SK-N-SH (cell line): ENCODE data around the gene KCNF1. TPM values are rescaled to one million over a fixed set of nuclear protein-coding genes. Genes with fewer than 3 reads are reported as not detected.

Source experiments
- CTCF ChIA-PET: fragments of 300-600, 350-600 bp; formaldehyde crosslinking; extraction: SDS; loops from one replicate; lab custom pipeline; 2021; lab: Yijun Ruan, JAX
- POLR2A ChIA-PET: fragments of 350-600 bp; sonication (Branson Sonifier 250); formaldehyde crosslinking; extraction: SDS; loops from one replicate; lab custom pipeline; 2020; ENCODE audit warnings: antibody characterized with exemption, inconsistent platforms; lab: Yijun Ruan, JAX
- DNase-seq: peaks from one replicate; pipeline ENCODE4 v3.0.0; 2012
- H2AFZ ChIP-seq: fragments of 200-600 bp; sonication (generic); 2 replicates; pipeline ENCODE4 v1.8.1; 2016; ENCODE audit warnings: antibody characterized with exemption, mild to moderate bottlenecking, low read depth
- H3F3A ChIP-seq: fragments of 200-600 bp; sonication (generic); replicated peaks from 2 replicates; pipeline ENCODE3; 2016; ENCODE audit warnings: antibody characterized with exemption, mild to moderate bottlenecking; ENCODE audit not compliant: insufficient read depth
- H3K27ac ChIP-seq, 2 experiments: fragments of 200-500 bp in 1 of 2; fragments of 200-600 bp in 1 of 2; sonication (Bioruptor generic) in 1 of 2; sonication (generic), shearing (Covaris generic) in 1 of 2; 2 replicates each; pipeline versions ENCODE4 v1.5.1 to v1.6.1; 2014 to 2016; ENCODE audit warnings: low read depth in 2 of 2, inconsistent platforms in 1 of 2, low read length in 1 of 2, mild to moderate bottlenecking in 1 of 2, mixed read lengths in 1 of 2
- H3K27me3 ChIP-seq: fragments of 200-600 bp; sonication (generic), shearing (Covaris generic); 2 replicates; pipeline ENCODE4 v1.6.1; 2016; ENCODE audit warnings: mixed run types; ENCODE audit not compliant: insufficient read depth
- H3K36me3 ChIP-seq, 2 experiments: fragments of 200-500 bp in 1 of 2; fragments of 200-600 bp in 1 of 2; sonication (Bioruptor generic) in 1 of 2; sonication (generic) in 1 of 2; replicated peaks in 1 of 2; 2 replicates each; pipeline versions ENCODE3 to v1.5.1; 2014 to 2016; ENCODE audit warnings: low read length in 1 of 2, mild to moderate bottlenecking in 1 of 2; ENCODE audit not compliant: insufficient read depth in 2 of 2, control insufficient read depth in 1 of 2
- H3K4me1 ChIP-seq, 2 experiments: fragments of 200-500 bp in 1 of 2; fragments of 200-600 bp in 1 of 2; sonication (Bioruptor generic) in 1 of 2; sonication (generic), shearing (Covaris generic) in 1 of 2; 2 replicates each; pipeline versions ENCODE4 v1.5.1 to v1.6.1; 2014 to 2016; ENCODE audit warnings: low read depth in 1 of 2, low read length in 1 of 2, mixed run types in 1 of 2; ENCODE audit not compliant: insufficient read depth in 2 of 2, control insufficient read depth in 1 of 2
- H3K4me2 ChIP-seq: fragments of 200-600 bp; sonication (generic), shearing (Covaris generic); 2 replicates; pipeline ENCODE4 v1.6.1; 2017; ENCODE audit warnings: mixed run types
- H3K4me3 ChIP-seq, 2 experiments: fragments of 200-500 bp in 1 of 2; fragments of 200-600 bp in 1 of 2; sonication (Bioruptor generic) in 1 of 2; sonication (generic), shearing (Covaris generic) in 1 of 2; 2 replicates each; pipeline versions ENCODE4 v1.5.1 to v1.8.1; 2014 to 2016; ENCODE audit warnings: low read depth in 2 of 2, inconsistent platforms in 1 of 2, low read length in 1 of 2, mild to moderate bottlenecking in 1 of 2, mixed read lengths in 1 of 2, moderate library complexity in 1 of 2
- H3K79me2 ChIP-seq: fragments of 200-600 bp; sonication (generic); 2 replicates; pipeline ENCODE4 v1.8.1; 2017; ENCODE audit warnings: mild to moderate bottlenecking; ENCODE audit not compliant: insufficient read depth
- H3K9ac ChIP-seq: fragments of 200-600 bp; sonication (generic); 2 replicates; pipeline ENCODE4 v1.6.1; 2017; ENCODE audit warnings: mixed run types
- H3K9me2 ChIP-seq: fragments of 200-600 bp; sonication (generic); 2 replicates; pipeline ENCODE4 v1.6.1; 2017; ENCODE audit warnings: mixed run types
- H3K9me3 ChIP-seq: fragments of 200-600 bp; sonication (generic); 2 replicates; pipeline ENCODE4 v1.6.1; 2017; ENCODE audit warnings: mixed run types, mild to moderate bottlenecking, moderate library complexity
- H4K20me1 ChIP-seq: fragments of 200-600 bp; sonication (generic); 2 replicates; pipeline ENCODE4 v1.6.1; 2017; ENCODE audit warnings: mild to moderate bottlenecking, mixed run types; ENCODE audit not compliant: insufficient read depth
- CHD2 ChIP-seq: fragments of 150-350 bp; IDR thresholded peaks from 2 replicates; pipeline ENCODE4 v1.6.1; 2018; ENCODE audit warnings: low read length; ENCODE audit not compliant: partially characterized antibody
- EP300 ChIP-seq, 2 experiments: IDR thresholded peaks; 2 replicates each; pipeline versions ENCODE4 v1.4.0 to v1.6.1; 2012; ENCODE audit warnings: borderline replicate concordance in 1 of 2, low read depth in 1 of 2, low read length in 1 of 2
- FOSL2 ChIP-seq: IDR thresholded peaks from 2 replicates; pipeline ENCODE4 v1.4.0; 2012; ENCODE audit warnings: low read depth, mild to moderate bottlenecking, moderate library complexity, borderline replicate concordance
- FOXJ3 ChIP-seq: sonication (generic); formaldehyde crosslinking; IDR thresholded peaks from 2 replicates; pipeline ENCODE4 v1.5.1; 2020; ENCODE audit warnings: mild to moderate bottlenecking, missing genetic modification reagents
- FOXM1 ChIP-seq: IDR thresholded peaks from 2 replicates; pipeline ENCODE4 v1.4.0; 2012; ENCODE audit warnings: low read depth, mild to moderate bottlenecking
- GABPA ChIP-seq: IDR thresholded peaks from 2 replicates; pipeline ENCODE4 v1.4.0; 2012; ENCODE audit warnings: low read depth, mild to moderate bottlenecking
- IRF3 ChIP-seq: fragments of 150-350 bp; IDR thresholded peaks from 2 replicates; pipeline ENCODE4 v1.6.1; 2016; ENCODE audit warnings: mild to moderate bottlenecking, low read depth, low read length
- MAX ChIP-seq: IDR thresholded peaks from 2 replicates; pipeline ENCODE4 v1.4.0; 2012; ENCODE audit warnings: low read depth
- MXI1 ChIP-seq: IDR thresholded peaks from 2 replicates; pipeline ENCODE4 v1.6.1; 2012; ENCODE audit warnings: mild to moderate bottlenecking, low read depth, low read length, improper control_type of control experiment
- PBX3 ChIP-seq: IDR thresholded peaks from 2 replicates; pipeline ENCODE4; 2012
- POLR2AphosphoS5 ChIP-seq: IDR thresholded peaks from 2 replicates; pipeline ENCODE4 v1.6.1; 2012; ENCODE audit warnings: low read depth, low read length
- SIN3A ChIP-seq: IDR thresholded peaks from 2 replicates; pipeline ENCODE4 v1.6.1; 2012; ENCODE audit warnings: low read depth, mild to moderate bottlenecking, low read length, moderate library complexity, borderline replicate concordance
- USF1 ChIP-seq: IDR thresholded peaks from 2 replicates; pipeline ENCODE4 v1.4.0; 2012; ENCODE audit warnings: low read depth, borderline replicate concordance
- YY1 ChIP-seq: IDR thresholded peaks from 2 replicates; pipeline ENCODE4 v1.4.0; 2012; ENCODE audit warnings: low read depth, mild to moderate bottlenecking
- WGBS: methylation state at CpG from one replicate; pipeline ENCODE4 v1.1.6; 2017; ENCODE audit warnings: low lambda C conversion rate; 5-methylcytosine and 5-hydroxymethylcytosine counted together
- polyA plus RNA-seq, 3 experiments: library from polyadenylated mRNA; depleted of rRNA; stranded (reverse); fragments of >200 nt; gene quantifications; 2 replicates each; pipeline ENCODE4 v1.2.3, GENCODE V29; 2012

KCNF1 gene
- polyA plus RNA-seq, 1 of the 3 experiments (the other 2 are of a cell fraction): 0.23 TPM

GRCh38 chr2:10912076-10912731, 470 bp downstream of the KCNF1 start:
- Histone ChIP-seq H3K36me3 (no peaks in the 10 kb centered on the region), H2AFZ (peak overlapping the region; percentile 78; the same call in 1 of the 2 replicates), H3K79me2 (no peaks in the 10 kb centered on the region), H3K9me3 (no peaks in the 10 kb centered on the region), H3K9me2 (no peaks in the 10 kb centered on the region), H3K27me3 (peaks cover 14% of the 10 kb centered on the region; the same call in 1 of the 2 replicates), H4K20me1 (no peaks in the 10 kb centered on the region)
- CTCF ChIA-PET: interaction anchor here (0.6 to 13.7 kb wide), 28 partner anchors 10 to 218 kb away, joined by 3 to 192 read pairs (median 4); a partner anchor contains a TSS
- TF ChIP-seq MAX (no peak), FOXM1 (no peak), EP300 (IDR thresholded peaks at IDR 0.05; ENCODE audit: borderline replicate concordance in 1 of 2, low read depth in 1 of 2, low read length in 1 of 2) (no peak), PBX3 (no peak), CHD2 (no peak), POLR2AphosphoS5 (no peak), FOSL2 (no peak), MXI1 (no peak), GABPA (no peak), USF1 (no peak), IRF3 (no peak), YY1 (no peak), FOXJ3 (CRISPR knock-in tag) (no peak), SIN3A (no peak)
- TF ChIP-seq, all 33 proteins: peak for 0
- Histone ChIP-seq H3F3A (no peaks in the 10 kb centered on the region), H3K9ac (no peak overlapping the region; the same call in 1 of the 2 replicates), H3K27ac (no peak overlapping the region), H3K4me1 (peaks cover 0 to 12% of the 10 kb centered on the region in 2 experiments; a peak in 1 of 4 replicates), H3K4me2 (peak overlapping the region; percentile 86), H3K4me3 (peak overlapping the region; percentile 51 to 63)
- peak; percentile 86 for DNase-seq
- WGBS: 35% methylated on average over 18 of the region's 81 CpGs
- POLR2A ChIA-PET: no interaction called here
